ENCODE data around the gene ALAS1. TPM values are rescaled to one million over a fixed set of nuclear protein-coding genes. Genes with fewer than 3 reads are reported as not detected.

The ALAS1 gene
- total and polyA plus RNA-seq, 8 donors: 19.6 to 75.3 (median 39.1) TPM

DNA sequence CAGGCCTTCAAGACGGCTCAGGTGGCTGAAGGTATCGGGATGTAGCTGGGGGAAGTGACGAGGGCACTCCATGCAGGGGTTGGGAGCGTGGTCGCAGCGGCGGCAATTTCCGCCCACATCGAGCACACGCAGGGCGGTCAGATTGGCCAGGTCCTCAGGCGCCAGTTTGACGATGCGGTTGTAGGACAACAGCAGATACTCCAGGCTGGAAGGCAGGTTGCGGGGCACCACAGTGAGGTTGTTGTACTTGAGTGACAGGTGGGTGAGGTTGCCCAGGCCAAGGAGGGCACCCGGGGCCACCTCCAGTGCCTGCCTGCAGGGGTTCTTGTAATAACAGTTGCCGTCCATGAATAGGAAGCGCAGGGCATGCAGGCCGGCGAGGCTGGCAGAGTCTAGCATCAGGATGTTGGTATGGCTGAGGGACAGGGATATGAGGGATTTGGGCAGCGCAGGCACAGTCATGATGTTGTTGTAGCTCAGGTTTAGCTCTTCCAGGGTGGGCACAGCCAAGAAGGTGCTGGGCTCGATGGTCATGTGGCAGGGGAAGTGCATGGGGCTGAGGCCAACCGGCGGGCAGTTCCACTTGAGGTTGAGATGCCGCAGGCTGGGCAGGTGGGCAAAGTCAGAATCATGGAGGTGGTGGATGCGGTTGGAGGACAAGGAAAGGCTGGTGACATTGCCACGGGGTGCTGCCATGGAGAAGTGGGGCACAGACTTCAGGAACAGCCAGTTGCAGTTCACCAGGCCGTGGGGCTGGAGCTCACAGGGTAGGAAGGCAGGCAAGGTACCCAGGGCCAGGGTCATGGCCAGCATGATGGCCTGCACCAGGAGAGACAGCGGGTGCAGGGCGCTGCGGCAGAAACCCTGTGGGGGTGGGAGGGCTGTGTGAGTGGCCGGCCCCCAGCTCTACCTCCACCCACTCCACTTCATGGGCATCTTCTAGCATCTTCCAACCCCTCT, 25.8 kb downstream of the ALAS1 start:
- H3K27ac ChIP-seq: no peak overlapping the region
- H3K4me3 ChIP-seq: no peak overlapping the region
- intact Hi-C loops (cut with DNase I; ENCODE audit: low total_unique reads): loop anchor here (5.0 kb wide), 1 partner anchor 119 kb away; no protein-coding TSS in a partner anchor
- WGBS, 5 donors: 94 to 95% (median 94%) methylated on average over 32 of the region's 32 CpGs
- peaks cover 16 to 41% (median 27%) of the 10 kb centered on the region in 4 donors for H3K4me1 ChIP-seq
- no peaks in the 10 kb centered on the region for H3K27me3 ChIP-seq
- H3K36me3 ChIP-seq: peaks cover 7 to 21% (median 17%) of the 10 kb centered on the region in 4 donors
- DNase-seq: no peak
- TF ChIP-seq, protein P1, sequence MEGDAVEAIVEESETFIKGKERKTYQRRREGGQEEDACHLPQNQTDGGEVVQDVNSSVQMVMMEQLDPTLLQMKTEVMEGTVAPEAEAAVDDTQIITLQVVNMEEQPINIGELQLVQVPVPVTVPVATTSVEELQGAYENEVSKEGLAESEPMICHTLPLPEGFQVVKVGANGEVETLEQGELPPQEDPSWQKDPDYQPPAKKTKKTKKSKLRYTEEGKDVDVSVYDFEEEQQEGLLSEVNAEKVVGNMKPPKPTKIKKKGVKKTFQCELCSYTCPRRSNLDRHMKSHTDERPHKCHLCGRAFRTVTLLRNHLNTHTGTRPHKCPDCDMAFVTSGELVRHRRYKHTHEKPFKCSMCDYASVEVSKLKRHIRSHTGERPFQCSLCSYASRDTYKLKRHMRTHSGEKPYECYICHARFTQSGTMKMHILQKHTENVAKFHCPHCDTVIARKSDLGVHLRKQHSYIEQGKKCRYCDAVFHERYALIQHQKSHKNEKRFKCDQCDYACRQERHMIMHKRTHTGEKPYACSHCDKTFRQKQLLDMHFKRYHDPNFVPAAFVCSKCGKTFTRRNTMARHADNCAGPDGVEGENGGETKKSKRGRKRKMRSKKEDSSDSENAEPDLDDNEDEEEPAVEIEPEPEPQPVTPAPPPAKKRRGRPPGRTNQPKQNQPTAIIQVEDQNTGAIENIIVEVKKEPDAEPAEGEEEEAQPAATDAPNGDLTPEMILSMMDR (IDR thresholded peaks at IDR 0.05): no peak
- no peak for TF ChIP-seq POLR2AphosphoS5 (IDR thresholded peaks at IDR 0.05)
- TF ChIP-seq EP300 (IDR thresholded peaks at IDR 0.05): no peak
- no peak for TF ChIP-seq POLR2A (IDR thresholded peaks at IDR 0.05)
- H3K9me3 ChIP-seq: no peaks in the 10 kb centered on the region

- H3K27me3 ChIP-seq: no peaks in the 10 kb centered on the region
- peak within 1 kb of the TSS in 1 of 5 donors; percentile 42 for H3K27ac ChIP-seq
- DNase-seq: peak in 1 of 2 donors; percentile 42
- 67 to 72% (median 70%) methylated on average over 9 of the region's 9 CpGs for WGBS, 5 donors
- H3K36me3 ChIP-seq: peaks cover 26 to 41% (median 36%) of the 10 kb centered on the region in 4 donors
- H3K4me3 ChIP-seq: no peak within 1 kb of the TSS
- intact Hi-C loops (cut with DNase I; ENCODE audit: low total_unique reads): no loop called here
- H3K9me3 ChIP-seq: no peaks in the 10 kb centered on the region
- no peak for TF ChIP-seq POLR2AphosphoS5 (IDR thresholded peaks at IDR 0.05)
- TF ChIP-seq, protein P1 (IDR thresholded peaks at IDR 0.05): no peak
- TF ChIP-seq POLR2A (IDR thresholded peaks at IDR 0.05): no peak
- TF ChIP-seq EP300 (IDR thresholded peaks at IDR 0.05): no peak
- peaks cover 1 to 22% (median 9%) of the 10 kb centered on the region in 4 donors for H3K4me1 ChIP-seq
Measured at GRCh38 chr3:52225452-52226228, 27.7 kb downstream of the ALAS1 start, which contains the start of gene TLR9. TLR9 (minus strand) TSS chr3:52225645; CDS start chr3:52225529, 116 bp downstream.

DNA sequence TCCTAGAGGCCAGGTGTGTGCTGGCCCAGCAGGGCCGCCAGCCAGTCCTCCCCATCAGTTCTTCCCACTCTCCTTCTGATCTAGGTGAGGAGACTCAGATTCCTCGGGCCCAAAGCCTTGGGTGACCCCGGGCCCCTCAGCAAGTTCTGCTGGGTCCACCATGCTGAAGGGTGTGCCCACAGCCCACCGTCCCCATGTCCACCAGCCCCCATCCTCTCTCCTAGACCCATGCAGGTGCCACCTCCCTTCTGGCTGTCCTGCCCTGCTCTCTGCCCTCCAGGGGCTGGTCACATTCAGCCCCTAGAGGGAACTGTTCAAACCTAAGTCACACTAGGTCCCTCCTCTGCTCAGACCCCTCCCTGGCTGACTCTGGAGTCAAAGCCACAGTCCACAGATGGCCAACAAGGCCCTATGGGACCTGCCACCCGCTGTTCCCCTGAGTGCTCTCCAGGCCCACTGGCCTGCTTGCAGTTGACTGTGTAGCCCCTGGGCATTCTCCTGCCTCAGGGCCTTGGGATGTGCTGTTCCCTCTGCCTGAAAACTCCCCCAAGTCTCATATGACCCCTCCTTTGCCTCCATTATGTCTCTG, 28.4 kb downstream of the ALAS1 start:
- Histone ChIP-seq H3K27me3 (no peaks in the 10 kb centered on the region), H3K36me3 (peaks cover 33 to 46% (median 43%) of the 10 kb centered on the region in 4 donors), H3K4me1 (peaks cover 0 to 16% (median 5%) of the 10 kb centered on the region in 4 donors), H3K9me3 (no peaks in the 10 kb centered on the region), H3K27ac (peak overlapping the region in 1 of 5 donors; percentile 42), H3K4me3 (no peak overlapping the region)
- no peak for TF ChIP-seq POLR2A (IDR thresholded peaks at IDR 0.05)
- no peak for TF ChIP-seq POLR2AphosphoS5 (IDR thresholded peaks at IDR 0.05)
- TF ChIP-seq, protein P1 (IDR thresholded peaks at IDR 0.05): no peak
- TF ChIP-seq EP300 (IDR thresholded peaks at IDR 0.05): no peak
- WGBS, 5 donors: 76 to 100% (median 87%) methylated on average over 5 of the region's 5 CpGs
- DNase-seq: peak in 1 of 2 donors; percentile 5
- intact Hi-C loops (cut with DNase I; ENCODE audit: low total_unique reads): no loop called here

- DNase-seq: no peak
- Histone ChIP-seq H3K36me3 (peaks cover 33 to 51% (median 49%) of the 10 kb centered on the region in 4 donors), H3K27ac (no peak overlapping the region), H3K9me3 (no peaks in the 10 kb centered on the region), H3K4me1 (peaks cover 0 to 16% (median 8%) of the 10 kb centered on the region in 4 donors), H3K4me3 (no peak overlapping the region), H3K27me3 (no peaks in the 10 kb centered on the region)
- 80 to 93% (median 88%) methylated on average over 3 to 4 of the region's 4 CpGs for WGBS, 5 donors
- no peak for TF ChIP-seq POLR2A (IDR thresholded peaks at IDR 0.05)
- intact Hi-C loops (cut with DNase I; ENCODE audit: low total_unique reads): no loop called here
Measured at GRCh38 chr3:52227117-52227516, 29.2 kb downstream of the ALAS1 start.
